Fibroblast of skin of abdomen (primary cell): ENCODE measurements around the gene ALDH7A1.

ENCODE experiments used
- DNase-seq: peaks from one replicate; pipeline ENCODE4 v3.0.0-alpha.2; 2013

Gene ALDH7A1

DNA sequence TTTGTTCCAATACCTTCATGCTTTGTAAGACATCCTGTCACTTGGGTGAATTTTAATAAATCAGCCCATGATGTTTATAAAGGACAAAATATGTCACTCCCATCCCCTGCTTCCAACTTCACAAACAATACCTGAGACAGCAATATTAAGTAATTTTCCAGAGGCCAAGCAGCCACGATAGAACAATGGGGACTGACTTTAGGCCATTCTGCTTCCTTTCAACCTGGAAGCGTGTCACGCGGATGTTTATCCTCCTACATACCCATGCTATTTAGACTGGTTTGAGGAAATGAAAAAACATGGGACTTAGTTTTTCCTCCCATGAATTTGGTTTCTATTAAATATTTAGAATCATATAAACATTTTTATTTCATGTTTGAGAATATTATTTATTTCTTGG, 88.9 kb downstream of the ALDH7A1 start:
- no peak for DNase-seq

DNA sequence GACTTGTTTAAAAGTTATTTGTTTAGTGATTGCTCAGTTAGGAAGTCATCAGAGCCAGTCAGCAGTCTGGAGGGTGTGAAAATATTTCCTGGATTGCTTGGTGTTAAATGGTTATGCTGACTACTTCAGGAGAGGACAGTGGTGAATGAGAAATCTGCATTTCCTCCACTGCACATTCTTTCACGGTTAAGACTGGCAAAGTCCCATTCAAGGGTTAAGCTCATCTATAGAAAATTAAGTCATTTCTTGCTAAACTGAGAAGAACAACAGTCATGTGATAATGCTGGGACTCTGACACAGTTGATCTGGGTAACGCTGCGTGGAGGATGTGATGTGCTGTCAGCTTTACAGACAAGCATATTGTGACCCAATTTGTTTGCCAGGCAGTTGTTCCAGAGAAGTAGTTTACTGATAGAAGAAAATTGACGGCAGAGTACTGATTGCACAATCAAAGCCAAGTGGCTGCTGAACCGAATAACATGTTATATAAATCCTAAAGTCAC, 91.4 kb downstream of the ALDH7A1 start:
- peak; percentile 45 for DNase-seq

DNA sequence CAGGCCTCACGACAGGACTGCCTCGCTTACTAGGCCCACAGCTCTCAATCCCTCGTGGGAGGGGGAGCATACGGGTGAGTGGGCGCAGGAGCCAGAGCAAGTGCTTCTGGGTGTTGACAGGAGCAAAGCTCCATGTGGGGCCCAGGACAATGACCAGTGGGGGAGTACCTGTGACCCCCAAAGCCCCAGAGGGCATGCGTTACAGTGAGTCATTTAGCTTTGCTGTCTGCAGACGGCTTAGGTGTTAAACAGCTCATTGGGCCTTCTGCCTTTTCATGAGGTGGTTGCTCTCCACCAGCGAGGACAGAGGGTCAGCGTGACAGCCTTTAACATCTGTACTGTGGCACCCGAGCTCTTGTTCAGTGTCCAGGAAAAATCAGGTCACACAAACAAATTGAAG, 93.6 kb downstream of the ALDH7A1 start:
- DNase-seq = no peak

DNA sequence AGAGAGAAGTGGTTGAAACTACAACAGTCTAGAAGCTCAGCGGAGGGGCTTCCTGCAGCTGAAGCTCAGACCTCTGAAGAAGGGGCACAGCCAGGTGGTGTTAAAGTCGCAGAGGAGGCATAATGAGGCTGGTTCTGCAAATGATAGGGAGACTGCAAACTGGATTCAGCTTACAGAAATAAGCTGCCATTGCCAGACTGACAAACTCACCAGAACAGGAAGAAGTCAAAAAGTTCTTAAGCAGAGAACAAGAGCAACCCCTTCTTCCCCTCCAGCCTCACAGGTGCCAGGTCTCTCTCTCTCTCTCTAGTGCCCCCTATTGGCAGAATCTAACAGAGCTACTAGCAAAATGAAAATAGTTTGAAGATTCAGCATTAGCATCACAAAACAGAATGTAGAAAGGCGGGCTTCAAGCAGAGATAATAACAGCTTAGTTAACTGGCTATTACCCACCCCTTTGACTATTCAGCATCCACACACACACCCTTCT, 95.1 kb downstream of the ALDH7A1 start:
- peak; percentile 4 for DNase-seq

DNA sequence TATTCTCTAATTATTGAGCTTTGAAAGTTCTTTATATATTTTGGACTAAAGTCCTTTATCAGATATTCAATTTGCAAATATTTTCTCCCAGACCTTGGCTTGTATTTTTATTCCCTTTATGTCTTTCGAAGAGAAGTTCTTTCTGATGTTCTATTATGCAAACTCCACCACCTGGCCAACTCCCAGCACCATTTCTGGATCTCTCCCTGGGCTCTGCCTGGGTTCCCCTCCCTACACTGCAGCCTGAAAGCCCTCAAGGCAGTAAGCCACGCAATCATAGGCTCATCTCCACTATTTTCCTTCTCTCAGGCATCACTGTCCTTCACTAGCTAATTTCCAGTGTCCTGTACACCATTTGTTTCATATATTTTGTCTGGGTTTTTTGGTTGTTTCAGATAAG, 95.7 kb downstream of the ALDH7A1 start:
- no peak for DNase-seq

DNA sequence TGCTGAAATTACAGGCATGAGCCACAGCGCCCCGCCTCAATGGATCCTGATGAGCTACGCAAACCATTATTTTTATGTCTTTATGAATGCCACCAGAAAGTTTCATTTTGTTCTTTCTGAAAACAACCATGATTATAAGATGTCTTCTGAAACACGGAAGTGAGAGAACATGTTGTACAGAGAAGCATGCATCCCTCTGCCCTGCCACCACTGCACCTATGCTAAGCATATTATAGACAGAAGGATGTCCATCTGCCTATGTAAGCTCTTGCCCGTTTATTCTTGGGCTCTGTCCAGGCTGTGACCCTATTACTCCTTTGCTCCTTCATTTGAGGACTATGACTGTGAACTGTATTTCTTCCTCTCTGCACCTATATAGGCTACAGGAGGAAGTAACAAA, 97.5 kb downstream of the ALDH7A1 start:
- DNase-seq = no peak

DNA sequence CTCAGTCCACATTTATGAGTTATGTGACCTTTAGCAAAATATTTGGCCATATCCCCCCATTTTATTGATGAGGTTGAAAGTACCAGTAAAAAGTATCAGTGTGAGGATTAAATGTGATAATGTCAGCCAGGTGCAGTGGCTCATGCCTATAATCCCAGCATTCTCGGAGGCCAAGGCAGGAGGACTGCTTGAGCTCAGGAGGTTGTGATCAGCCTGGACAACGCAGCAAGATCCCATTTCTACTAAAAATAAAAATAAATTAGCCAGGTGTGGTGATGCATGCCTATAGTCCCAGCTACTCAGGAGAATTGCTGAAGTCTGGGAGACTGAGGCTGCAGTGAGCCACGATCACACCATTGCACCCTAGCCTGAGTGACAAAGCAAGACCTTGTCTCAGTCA, 100.6 kb downstream of the ALDH7A1 start:
- no peak for DNase-seq

DNA sequence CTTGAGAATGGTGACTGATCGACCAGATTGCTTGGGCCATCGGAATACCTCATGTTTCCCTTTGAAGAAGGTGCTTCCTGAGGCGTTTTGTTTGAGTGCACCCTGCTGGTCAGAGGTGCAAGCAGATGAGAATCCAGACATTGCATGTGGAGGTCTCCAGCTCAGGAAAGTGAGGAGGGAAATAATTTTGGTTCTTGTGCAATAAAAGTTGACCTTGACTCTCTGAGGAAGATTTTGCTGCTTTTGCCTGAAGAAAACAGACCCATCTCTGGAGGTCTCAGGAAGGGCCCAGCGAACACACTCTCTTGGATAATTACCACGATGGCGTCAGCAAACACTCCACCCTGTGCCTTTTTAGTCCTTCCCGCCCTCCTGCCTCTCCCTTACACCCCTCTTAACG, 102.1 kb downstream of the ALDH7A1 start:
- DNase-seq = peak; percentile 30

DNA sequence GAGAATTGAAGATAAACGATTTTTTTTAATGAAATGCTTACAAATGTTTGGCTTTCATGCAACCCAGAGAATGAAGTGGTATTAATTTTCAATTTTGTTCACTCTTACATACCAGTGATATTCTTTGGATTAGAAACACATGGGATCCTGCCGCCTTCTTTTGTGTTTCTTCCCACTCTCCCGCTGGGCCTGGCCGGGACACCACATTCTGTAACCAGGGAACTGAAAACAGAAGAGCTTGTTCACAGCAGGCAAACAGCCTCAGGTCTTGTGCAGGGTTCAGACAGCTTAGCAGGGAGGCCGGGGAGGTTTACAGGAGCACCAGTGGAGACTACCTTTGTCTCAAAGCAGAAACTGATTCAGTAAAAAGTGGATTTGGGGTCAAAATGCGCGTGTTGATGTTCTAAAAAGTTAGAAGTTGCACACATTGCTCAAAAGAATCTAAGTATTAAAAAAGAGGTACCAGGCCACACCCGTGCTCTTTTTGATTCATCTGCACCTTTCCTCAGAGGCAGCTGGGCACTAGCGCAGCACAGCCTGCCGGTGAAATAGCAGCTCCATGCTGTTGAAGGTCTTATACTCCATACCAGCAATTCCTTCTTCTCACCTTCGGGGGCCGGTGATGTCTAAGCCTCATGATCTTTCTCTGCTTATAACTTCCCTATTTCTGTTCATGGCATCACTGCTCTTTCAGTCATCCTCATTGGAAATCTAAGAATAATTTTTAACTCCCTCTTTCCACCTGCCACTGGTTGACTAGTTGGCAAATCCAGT, 104.7 kb downstream of the ALDH7A1 start:
- DNase-seq = peak; percentile 72

DNA sequence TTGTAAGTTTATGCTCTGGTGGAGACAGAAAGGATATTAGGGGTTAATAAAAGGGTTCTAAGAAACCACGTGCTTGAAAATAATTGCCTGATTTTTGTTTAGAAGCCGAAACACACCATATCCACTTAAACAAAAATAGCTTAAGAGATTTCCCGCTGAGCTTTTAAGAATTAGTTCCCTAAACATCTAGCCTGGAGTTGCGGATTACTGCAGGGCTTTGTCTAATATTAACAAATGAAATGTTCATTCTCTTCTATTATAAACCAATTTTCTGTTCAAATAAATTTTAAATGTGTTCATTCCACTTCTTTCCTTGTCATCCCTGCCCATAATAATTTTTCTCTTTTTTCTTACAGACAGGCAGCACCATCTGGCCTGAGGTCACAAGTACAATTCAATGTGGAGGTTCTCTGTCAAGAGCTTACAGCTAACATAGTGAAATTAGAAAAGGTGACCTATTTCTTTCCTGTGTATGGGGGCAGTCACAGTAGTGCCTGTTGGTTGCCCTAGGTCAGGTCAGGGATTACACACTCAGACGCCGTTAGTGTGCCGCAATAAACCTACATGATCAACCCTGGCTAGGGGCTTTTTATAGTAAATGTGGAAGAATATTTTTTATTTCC, 106.5 kb downstream of the ALDH7A1 start:
- DNase-seq = no peak

DNA sequence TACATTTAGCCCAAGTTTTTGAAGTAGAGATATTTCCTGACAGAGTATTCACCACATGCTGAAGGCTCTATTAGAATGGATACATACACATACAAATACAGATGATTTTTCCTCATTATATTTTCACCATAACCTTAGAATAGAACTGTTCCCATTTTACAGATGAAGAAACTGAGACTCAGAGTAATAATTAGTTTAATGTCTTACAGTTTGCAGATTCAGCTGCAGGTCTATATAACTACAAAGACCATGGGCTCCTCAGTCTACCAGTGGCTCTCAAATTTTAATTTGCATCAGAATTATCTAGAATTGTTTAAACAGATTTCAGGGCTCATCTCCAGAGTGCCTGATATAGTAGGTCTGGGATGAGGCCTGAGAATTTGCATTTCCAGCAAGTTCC, 107.4 kb downstream of the ALDH7A1 start:
- DNase-seq = no peak

DNA sequence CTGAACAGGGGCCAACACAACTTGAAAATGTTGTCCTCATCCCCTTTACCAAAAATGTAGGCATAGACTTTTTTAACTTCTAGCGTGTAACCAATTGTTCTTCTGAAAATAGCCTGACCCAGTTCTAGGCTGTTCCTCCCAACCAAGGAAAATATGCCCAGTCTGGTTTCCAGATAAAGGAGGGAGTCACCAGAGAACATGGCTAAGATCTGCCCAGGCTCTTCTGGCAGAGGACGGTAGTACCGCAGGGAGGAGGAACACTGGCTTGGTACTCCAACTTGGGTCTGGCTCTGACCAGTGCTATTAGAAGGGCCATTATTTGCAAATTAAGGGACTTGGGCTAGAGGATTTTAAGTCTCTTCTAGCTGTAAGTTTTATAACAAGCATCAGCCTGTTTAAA, 108.7 kb downstream of the ALDH7A1 start:
- no peak for DNase-seq

DNA sequence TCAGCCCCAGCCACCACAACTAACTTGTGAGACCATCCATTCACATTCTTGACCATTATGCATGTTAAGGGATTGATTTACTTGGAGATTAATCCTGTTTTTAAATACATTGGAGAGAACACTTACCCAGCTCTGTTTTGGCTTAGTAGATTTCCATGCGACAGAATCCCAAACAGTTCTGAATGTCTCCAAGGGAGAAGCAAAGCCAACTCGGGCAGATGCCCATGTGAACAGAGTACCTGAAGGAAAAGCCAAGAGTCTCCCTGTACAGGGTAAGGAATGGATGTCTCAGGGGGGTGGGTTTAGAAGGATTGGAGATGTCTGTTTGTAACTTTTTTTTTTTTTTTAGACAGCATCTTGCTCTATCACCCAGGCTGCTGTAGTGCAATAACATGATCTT, 110.8 kb downstream of the ALDH7A1 start:
- DNase-seq = no peak

DNA sequence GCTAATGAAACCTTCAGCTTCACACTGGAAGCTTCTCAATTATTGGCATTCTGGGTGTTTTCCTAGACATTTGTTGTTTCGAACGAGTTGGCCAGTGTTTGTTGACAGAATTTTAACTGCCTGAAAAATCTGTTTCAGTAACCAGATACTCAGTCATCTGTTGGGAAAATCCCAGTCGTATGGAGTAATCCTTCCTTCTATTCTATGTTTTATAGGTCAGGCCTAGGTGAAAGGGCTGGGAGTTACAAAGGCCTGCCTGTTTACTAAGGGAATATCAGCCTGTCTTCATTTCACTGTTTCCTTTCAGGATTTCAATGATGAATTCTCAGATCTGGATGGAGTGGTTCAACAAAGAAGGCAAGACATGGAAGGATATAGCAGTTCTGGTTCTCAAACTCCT, 111.9 kb downstream of the ALDH7A1 start:
- no peak for DNase-seq

DNA sequence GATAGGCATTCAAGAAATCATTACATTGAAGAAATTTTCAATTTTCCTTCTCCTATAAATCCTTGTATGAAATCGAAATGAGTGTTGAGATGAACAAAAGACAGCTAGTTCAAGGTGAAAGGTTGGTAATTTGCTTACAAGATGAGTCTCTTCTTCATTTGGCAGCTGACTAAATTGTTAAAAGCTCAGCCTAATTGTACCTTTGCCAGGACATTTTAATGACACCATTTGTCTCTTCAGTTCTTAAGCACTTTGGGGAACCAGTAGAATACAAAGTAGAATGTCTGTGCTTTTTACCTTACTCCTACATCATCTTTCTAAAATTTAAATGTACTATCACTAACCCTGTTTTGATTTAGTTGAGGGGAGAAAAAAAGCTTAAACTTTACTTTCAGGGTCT, 112.4 kb downstream of the ALDH7A1 start:
- no peak for DNase-seq

DNA sequence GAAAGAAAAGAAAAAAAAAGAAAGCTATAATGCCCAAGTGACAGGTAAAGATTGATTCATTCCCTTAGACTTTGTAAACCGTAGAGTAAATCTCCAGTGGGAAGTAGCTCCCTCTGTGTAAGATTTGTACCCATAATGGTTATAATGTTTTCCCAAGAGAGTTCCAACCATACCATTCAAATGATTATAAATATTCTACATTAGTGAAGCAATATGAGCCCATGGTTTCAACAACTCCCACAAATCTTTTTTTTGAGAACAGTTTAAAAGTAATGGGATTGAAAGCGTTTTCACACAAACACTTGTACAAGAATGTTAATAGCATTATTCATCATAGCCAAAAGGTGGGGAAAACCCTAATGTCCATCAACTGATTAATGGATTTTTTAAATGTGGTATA, 113.8 kb downstream of the ALDH7A1 start:
- DNase-seq = peak; percentile 80
